ENCODE data around the gene MLLT3.

GRCh38 chr9:20486552-20486951, 135.7 kb downstream of the MLLT3 start:
- TF ChIP-seq CTCF (IDR thresholded peaks at IDR 0.05) (no peak), POLR2A (IDR thresholded peaks at IDR 0.05) (no peak)

All from body of pancreas (tissue), 4 donors.